KMS-11 (cell line): ENCODE data around the gene S100A5.
"Not testable (repeated sequence)": the region's sequence is repeated elsewhere in the genome, so short reads cannot be mapped to it uniquely, and the experiment has no call there.

Experiments
- H2AFZ ChIP-seq: fragments of 200-600 bp; sonication (generic); 2 replicates; pipeline ENCODE4 v1.6.1; 2016; ENCODE audit warnings: antibody characterized with exemption, mixed run types, low read depth
- H3K27ac ChIP-seq: fragments of 200-600 bp; sonication (generic); 2 replicates; pipeline ENCODE4 v1.6.1; 2016; ENCODE audit warnings: mild to moderate bottlenecking, mixed run types
- H3K27me3 ChIP-seq: fragments of 200-600 bp; sonication (generic); 2 replicates; pipeline ENCODE4 v1.6.1; 2017; ENCODE audit warnings: mild to moderate bottlenecking, low read depth, mixed run types, moderate library complexity; ENCODE audit not compliant: insufficient read depth
- H3K36me3 ChIP-seq: fragments of 200-600 bp; sonication (generic); 2 replicates; pipeline ENCODE4 v1.6.1; 2017; ENCODE audit warnings: mild to moderate bottlenecking, mixed run types; ENCODE audit not compliant: insufficient read depth
- H3K4me1 ChIP-seq: fragments of 200-600 bp; sonication (generic); 2 replicates; pipeline ENCODE4 v1.6.1; 2016; ENCODE audit warnings: mild to moderate bottlenecking, low read depth, mixed run types; ENCODE audit not compliant: poor library complexity, severe bottlenecking
- H3K4me2 ChIP-seq: fragments of 200-600 bp; sonication (generic); 2 replicates; pipeline ENCODE4 v1.7.0; 2016; ENCODE audit warnings: mild to moderate bottlenecking, mixed run types
- H3K4me3 ChIP-seq: fragments of 200-600 bp; sonication (generic); IDR thresholded peaks from 2 replicates; pipeline ENCODE4 v1.6.1; 2017; ENCODE audit warnings: low read depth, low read length, mixed read lengths; ENCODE audit not compliant: insufficient read depth
- H3K79me2 ChIP-seq: fragments of 200-600 bp; sonication (generic); 2 replicates; pipeline ENCODE4 v1.6.1; 2016; ENCODE audit warnings: low read depth, mixed run types; ENCODE audit not compliant: insufficient read depth
- H3K9ac ChIP-seq: fragments of 200-600 bp; sonication (generic); 2 replicates; pipeline ENCODE4 v1.6.1; 2016; ENCODE audit warnings: mild to moderate bottlenecking, mixed run types
- H4K20me1 ChIP-seq: fragments of 200-600 bp; sonication (generic); 2 replicates; pipeline ENCODE4 v1.6.1; 2016; ENCODE audit warnings: mild to moderate bottlenecking, mixed run types; ENCODE audit not compliant: insufficient read depth
- CTCF ChIP-seq: fragments of 200-600 bp; sonication (generic); conservative IDR thresholded peaks from 2 replicates; pipeline ENCODE4 v1.6.1; 2017; ENCODE audit warnings: low read depth, mild to moderate bottlenecking, antibody characterized with exemption, low read length, moderate library complexity, mixed read lengths

The S100A5 gene

GRCh38 chr1:153578490-153578889 is 37.8 kb upstream of the S100A5 start:
- Histone ChIP-seq H3K4me2 (no peak overlapping the region), H3K9ac (no peak overlapping the region), H4K20me1 (no peaks in the 10 kb centered on the region), H3K27me3 (peaks cover 10% of the 10 kb centered on the region; the same call in 1 of the 2 replicates), H3K4me3 (no peak overlapping the region), H2AFZ (no peak overlapping the region), H3K4me1 (no peaks in the 10 kb centered on the region), H3K36me3 (no peaks in the 10 kb centered on the region), H3K27ac (no peak overlapping the region), H3K79me2 (no peaks in the 10 kb centered on the region)
- TF ChIP-seq CTCF = no peak

- H3K27ac ChIP-seq = no peak overlapping the region
- no peak overlapping the region for H3K4me2 ChIP-seq
- no peaks in the 10 kb centered on the region for H3K79me2 ChIP-seq
- H3K9ac ChIP-seq = no peak overlapping the region
- no peak for TF ChIP-seq CTCF
- H2AFZ ChIP-seq = no peak overlapping the region
- H3K4me3 ChIP-seq = no peak overlapping the region
- H3K36me3 ChIP-seq = no peaks in the 10 kb centered on the region
- H4K20me1 ChIP-seq = no peaks in the 10 kb centered on the region
- peaks cover 7% of the 10 kb centered on the region for H3K4me1 ChIP-seq
- H3K27me3 ChIP-seq = peaks cover 10% of the 10 kb centered on the region; the same call in 1 of the 2 replicates
Observed at GRCh38 chr1:153577624-153578051, 36.9 kb upstream of the S100A5 start.

GRCh38 chr1:153577138-153577537 is 36.4 kb upstream of the S100A5 start:
- H3K9ac ChIP-seq = no peak overlapping the region
- peaks cover 10% of the 10 kb centered on the region; the same call in 1 of the 2 replicates for H3K27me3 ChIP-seq
- no peaks in the 10 kb centered on the region for H4K20me1 ChIP-seq
- H2AFZ ChIP-seq = no peak overlapping the region
- no peak overlapping the region for H3K27ac ChIP-seq
- H3K4me2 ChIP-seq = no peak overlapping the region
- no peaks in the 10 kb centered on the region for H3K79me2 ChIP-seq
- H3K36me3 ChIP-seq = no peaks in the 10 kb centered on the region
- no peak overlapping the region for H3K4me3 ChIP-seq
- no peak for TF ChIP-seq CTCF
- peaks cover 8% of the 10 kb centered on the region for H3K4me1 ChIP-seq

- not testable (repeated sequence) for H3K9ac ChIP-seq
Observed at GRCh38 chr1:153575497-153575896, 34.8 kb upstream of the S100A5 start.

GRCh38 chr1:153575081-153575491 is 34.4 kb upstream of the S100A5 start:
- peaks cover 10% of the 10 kb centered on the region; the same call in 1 of the 2 replicates for H3K27me3 ChIP-seq
- not testable (repeated sequence) for H3K4me1 ChIP-seq, H3K36me3 ChIP-seq, H3K4me3 ChIP-seq, H2AFZ ChIP-seq, H3K4me2 ChIP-seq, H3K79me2 ChIP-seq, H3K27ac ChIP-seq, H3K9ac ChIP-seq, H4K20me1 ChIP-seq

More at GRCh38 chr1:153575497-153575896, 34.8 kb upstream of the S100A5 start:
- H3K79me2 ChIP-seq, H4K20me1 ChIP-seq, H3K27ac ChIP-seq, H3K36me3 ChIP-seq, H3K4me2 ChIP-seq, H3K4me3 ChIP-seq, H3K4me1 ChIP-seq, H2AFZ ChIP-seq: not testable (repeated sequence)
- peaks cover 10% of the 10 kb centered on the region; the same call in 1 of the 2 replicates for H3K27me3 ChIP-seq
